PFSK-1 (cell line): ENCODE results near the gene ANO6.

ENCODE experiments used
- FOXP2 ChIP-seq: optimal IDR thresholded peaks from 2 replicates; pipeline ENCODE3; 2011; ENCODE audit warnings: borderline replicate concordance, control low read depth, inconsistent platforms; ENCODE audit not compliant: insufficient read depth; ENCODE audit errors: extremely low read length, extremely low read depth
- POLR2AphosphoS5 ChIP-seq: IDR thresholded peaks from 2 replicates; pipeline ENCODE4 v1.6.1; 2012; ENCODE audit warnings: low read depth, mild to moderate bottlenecking, control low read depth, low read length, moderate library complexity
- SIN3A ChIP-seq: IDR thresholded peaks from 2 replicates; pipeline ENCODE4 v1.6.1; 2012; ENCODE audit warnings: mild to moderate bottlenecking, low read length, moderate library complexity, borderline replicate concordance; ENCODE audit not compliant: insufficient read depth
- TAF1 ChIP-seq: IDR thresholded peaks from 2 replicates; pipeline ENCODE4 v1.6.1; 2012; ENCODE audit warnings: low read length, control low read depth, borderline replicate concordance; ENCODE audit not compliant: insufficient read depth
- TF ChIP-seq, protein P1 (sequence below), 2 experiments: IDR thresholded peaks; 2 replicates each; pipeline versions ENCODE4 v1.6.1 to v1.8.0; 2011 to 2012; ENCODE audit warnings: low read depth in 2 of 2, low read length in 2 of 2, control low read depth in 1 of 2, inconsistent platforms in 1 of 2, mild to moderate bottlenecking in 1 of 2, moderate library complexity in 1 of 2; ENCODE audit not compliant: insufficient read depth in 1 of 2

Gene ANO6

DNA sequence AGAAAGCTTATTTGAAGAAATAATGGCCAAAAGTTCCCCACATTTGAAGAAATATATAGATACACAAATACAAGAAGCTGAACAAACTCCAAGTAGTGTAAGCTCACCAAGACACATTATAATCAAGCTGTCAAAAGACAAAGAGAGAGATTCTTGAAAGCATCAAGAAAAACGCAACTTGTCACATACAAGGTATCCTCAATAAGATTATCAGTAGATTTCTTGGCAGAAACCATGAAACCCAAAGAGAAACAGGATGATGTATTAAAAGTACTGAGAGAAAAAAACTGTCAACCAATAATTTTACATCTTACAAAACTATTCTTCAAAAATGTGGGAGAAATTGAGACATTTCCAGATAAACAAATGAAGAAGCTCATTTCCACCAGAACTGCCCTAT lies 263.0 kb downstream of the ANO6 start:
- TF ChIP-seq, protein P1, sequence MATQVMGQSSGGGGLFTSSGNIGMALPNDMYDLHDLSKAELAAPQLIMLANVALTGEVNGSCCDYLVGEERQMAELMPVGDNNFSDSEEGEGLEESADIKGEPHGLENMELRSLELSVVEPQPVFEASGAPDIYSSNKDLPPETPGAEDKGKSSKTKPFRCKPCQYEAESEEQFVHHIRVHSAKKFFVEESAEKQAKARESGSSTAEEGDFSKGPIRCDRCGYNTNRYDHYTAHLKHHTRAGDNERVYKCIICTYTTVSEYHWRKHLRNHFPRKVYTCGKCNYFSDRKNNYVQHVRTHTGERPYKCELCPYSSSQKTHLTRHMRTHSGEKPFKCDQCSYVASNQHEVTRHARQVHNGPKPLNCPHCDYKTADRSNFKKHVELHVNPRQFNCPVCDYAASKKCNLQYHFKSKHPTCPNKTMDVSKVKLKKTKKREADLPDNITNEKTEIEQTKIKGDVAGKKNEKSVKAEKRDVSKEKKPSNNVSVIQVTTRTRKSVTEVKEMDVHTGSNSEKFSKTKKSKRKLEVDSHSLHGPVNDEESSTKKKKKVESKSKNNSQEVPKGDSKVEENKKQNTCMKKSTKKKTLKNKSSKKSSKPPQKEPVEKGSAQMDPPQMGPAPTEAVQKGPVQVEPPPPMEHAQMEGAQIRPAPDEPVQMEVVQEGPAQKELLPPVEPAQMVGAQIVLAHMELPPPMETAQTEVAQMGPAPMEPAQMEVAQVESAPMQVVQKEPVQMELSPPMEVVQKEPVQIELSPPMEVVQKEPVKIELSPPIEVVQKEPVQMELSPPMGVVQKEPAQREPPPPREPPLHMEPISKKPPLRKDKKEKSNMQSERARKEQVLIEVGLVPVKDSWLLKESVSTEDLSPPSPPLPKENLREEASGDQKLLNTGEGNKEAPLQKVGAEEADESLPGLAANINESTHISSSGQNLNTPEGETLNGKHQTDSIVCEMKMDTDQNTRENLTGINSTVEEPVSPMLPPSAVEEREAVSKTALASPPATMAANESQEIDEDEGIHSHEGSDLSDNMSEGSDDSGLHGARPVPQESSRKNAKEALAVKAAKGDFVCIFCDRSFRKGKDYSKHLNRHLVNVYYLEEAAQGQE (IDR thresholded peaks at IDR 0.05; ENCODE audit: insufficient read depth in 1 of 2, low read depth in 2 of 2, low read length in 2 of 2), result no peak
- TF ChIP-seq POLR2AphosphoS5, result no peak
- no peak for TF ChIP-seq FOXP2
- no peak for TF ChIP-seq SIN3A
- no peak for TF ChIP-seq TAF1

DNA sequence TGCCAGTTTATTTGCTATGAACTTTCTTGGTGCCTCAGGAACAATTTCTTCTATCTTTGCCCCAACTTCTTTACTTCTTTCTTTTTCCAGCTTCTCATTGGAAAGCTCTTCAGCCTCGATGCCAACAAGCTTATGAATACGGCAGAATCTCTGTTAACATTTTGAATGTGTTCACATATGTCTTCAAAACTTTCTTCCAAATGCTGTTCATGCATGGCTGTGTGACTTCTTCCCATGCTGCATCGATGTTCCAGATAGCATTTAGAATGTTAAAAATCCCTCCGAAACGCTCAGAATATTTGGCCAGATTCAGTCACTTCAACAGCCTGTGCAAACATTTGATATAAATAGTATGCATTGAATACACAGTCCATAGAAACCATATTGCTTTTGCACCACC lies 265.9 kb downstream of the ANO6 start:
- TF ChIP-seq FOXP2 (no peak), POLR2AphosphoS5 (no peak), SIN3A (no peak), TAF1 (no peak)
- TF ChIP-seq, protein P1 (IDR thresholded peaks at IDR 0.05; ENCODE audit: insufficient read depth in 1 of 2, low read depth in 2 of 2, low read length in 2 of 2), result no peak

DNA sequence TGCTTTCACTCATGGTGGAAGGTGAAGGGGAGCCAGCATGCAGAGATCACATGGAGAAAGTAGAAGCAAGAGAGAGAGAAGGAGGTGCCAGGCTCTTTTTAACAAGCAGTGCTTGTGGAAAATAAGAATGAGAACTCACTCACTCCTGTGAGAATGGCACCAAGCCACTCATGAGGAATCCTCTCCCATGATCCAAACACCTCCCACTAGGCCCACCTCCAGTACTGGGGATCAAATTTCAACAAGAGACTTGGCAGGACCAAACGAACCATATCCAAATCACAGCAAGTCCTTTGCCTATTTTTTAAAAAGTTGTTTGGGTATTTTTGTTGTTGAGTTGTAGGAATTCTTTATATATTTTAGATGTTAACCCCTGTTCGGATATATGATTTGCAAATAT lies 267.7 kb downstream of the ANO6 start:
- TF ChIP-seq SIN3A (no peak), TAF1 (no peak), POLR2AphosphoS5 (no peak), FOXP2 (no peak)
- TF ChIP-seq, protein P1 (IDR thresholded peaks at IDR 0.05; ENCODE audit: insufficient read depth in 1 of 2, low read depth in 2 of 2, low read length in 2 of 2), result no peak
